ENCODE data around the gene USP49.

USP49 gene

GRCh38 chr6:41872147-41872546, 23.0 kb downstream of the USP49 start:
- ChIA-PET POLR2A (interaction anchor here (0.7 kb wide), 2 partner anchors 15 to 494 kb away, joined by 3 to 7 read pairs; no protein-coding TSS in a partner anchor), CTCF (interaction anchor here (0.6 to 1.1 kb wide), 4 partner anchors 11 to 172 kb away, joined by 3 to 6 read pairs (median 4); partner anchors contain the start of gene TOMM6)
- no peak for TF ChIP-seq ZNF184 (tag by site-specific recombination; IDR thresholded peaks at IDR 0.05)
- no peak for TF ChIP-seq ZSCAN30 (tag by site-specific recombination; IDR thresholded peaks at IDR 0.05)
- TF ChIP-seq YY1 (tag by site-specific recombination; IDR thresholded peaks at IDR 0.05): no peak
- TF ChIP-seq ZNF473 (tag by site-specific recombination; IDR thresholded peaks at IDR 0.05): no peak
- no peak for TF ChIP-seq ZNF146 (tag by site-specific recombination; IDR thresholded peaks at IDR 0.05)
- no peak for TF ChIP-seq ZFP69B (tag by site-specific recombination; IDR thresholded peaks at IDR 0.05)
- TF ChIP-seq ZNF830 (tag by site-specific recombination; IDR thresholded peaks at IDR 0.05; ENCODE audit: low read depth): no peak
- no peak for TF ChIP-seq GLI4 (tag by site-specific recombination; IDR thresholded peaks at IDR 0.05)
- no peak for TF ChIP-seq ZSCAN18 (tag by site-specific recombination; IDR thresholded peaks at IDR 0.05)
- TF ChIP-seq, protein P1, sequence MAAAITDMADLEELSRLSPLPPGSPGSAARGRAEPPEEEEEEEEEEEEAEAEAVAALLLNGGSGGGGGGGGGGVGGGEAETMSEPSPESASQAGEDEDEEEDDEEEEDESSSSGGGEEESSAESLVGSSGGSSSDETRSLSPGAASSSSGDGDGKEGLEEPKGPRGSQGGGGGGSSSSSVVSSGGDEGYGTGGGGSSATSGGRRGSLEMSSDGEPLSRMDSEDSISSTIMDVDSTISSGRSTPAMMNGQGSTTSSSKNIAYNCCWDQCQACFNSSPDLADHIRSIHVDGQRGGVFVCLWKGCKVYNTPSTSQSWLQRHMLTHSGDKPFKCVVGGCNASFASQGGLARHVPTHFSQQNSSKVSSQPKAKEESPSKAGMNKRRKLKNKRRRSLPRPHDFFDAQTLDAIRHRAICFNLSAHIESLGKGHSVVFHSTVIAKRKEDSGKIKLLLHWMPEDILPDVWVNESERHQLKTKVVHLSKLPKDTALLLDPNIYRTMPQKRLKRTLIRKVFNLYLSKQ (tag by site-specific recombination; IDR thresholded peaks at IDR 0.05; ENCODE audit: borderline replicate concordance): no peak
- TF ChIP-seq ZNF221 (tag by site-specific recombination; IDR thresholded peaks at IDR 0.05; ENCODE audit: borderline replicate concordance): no peak
- TF ChIP-seq ZNF677 (tag by site-specific recombination; IDR thresholded peaks at IDR 0.05): no peak
- TF ChIP-seq BCL11B (tag by site-specific recombination; IDR thresholded peaks at IDR 0.05; ENCODE audit: low read depth): no peak
- TF ChIP-seq ZNF837 (tag by site-specific recombination; IDR thresholded peaks at IDR 0.05): no peak
- no peak for TF ChIP-seq ZFP3 (tag by site-specific recombination; IDR thresholded peaks at IDR 0.05; ENCODE audit: low read depth)
- TF ChIP-seq ZNF555 (tag by site-specific recombination; conservative IDR thresholded peaks at IDR 0.05): no peak
- no peak overlapping the region for H3K4me3 ChIP-seq (ENCODE audit: low read depth, low read length)
- no peak overlapping the region for H3K27ac ChIP-seq (ENCODE audit: extremely low read depth, low read depth, low read length)
- H3K9me3 ChIP-seq (ENCODE audit: control insufficient read depth, insufficient read depth, low read depth, low read length): no peaks in the 10 kb centered on the region
- no peaks in the 10 kb centered on the region for H3K4me1 ChIP-seq (ENCODE audit: control insufficient read depth, insufficient read depth, low read length)
- peaks cover 0 to 3% of the 10 kb centered on the region in 2 experiments; a peak in 1 of 3 replicates for H3K36me3 ChIP-seq (ENCODE audit: control insufficient read depth in 2 of 2, insufficient read depth in 1 of 2, low read length in 2 of 2)

GRCh38 chr6:41871691-41872090, 23.5 kb downstream of the USP49 start:
- POLR2A ChIA-PET: no interaction called here
- H3K27ac ChIP-seq (ENCODE audit: extremely low read depth, low read depth, low read length): no peak overlapping the region
- TF ChIP-seq ZNF626 (tag by site-specific recombination; IDR thresholded peaks at IDR 0.05) (no peak), ZNF707 (tag by site-specific recombination; IDR thresholded peaks at IDR 0.05) (no peak), ZNF571 (tag by site-specific recombination; IDR thresholded peaks at IDR 0.05) (no peak), ZNF704 (tag by site-specific recombination; IDR thresholded peaks at IDR 0.05) (no peak), KLF8 (tag by site-specific recombination; IDR thresholded peaks at IDR 0.05) (no peak), ZNF513 (tag by site-specific recombination; IDR thresholded peaks at IDR 0.05) (no peak), ZNF184 (tag by site-specific recombination; IDR thresholded peaks at IDR 0.05) (no peak), ATF2 (tag by site-specific recombination; IDR thresholded peaks at IDR 0.05; ENCODE audit: low read depth) (no peak), SP3 (tag by site-specific recombination; IDR thresholded peaks at IDR 0.05) (no peak), ZFP69B (tag by site-specific recombination; IDR thresholded peaks at IDR 0.05) (no peak), ZFP41 (tag by site-specific recombination; IDR thresholded peaks at IDR 0.05; ENCODE audit: borderline replicate concordance) (no peak)
- TF ChIP-seq, protein P2, sequence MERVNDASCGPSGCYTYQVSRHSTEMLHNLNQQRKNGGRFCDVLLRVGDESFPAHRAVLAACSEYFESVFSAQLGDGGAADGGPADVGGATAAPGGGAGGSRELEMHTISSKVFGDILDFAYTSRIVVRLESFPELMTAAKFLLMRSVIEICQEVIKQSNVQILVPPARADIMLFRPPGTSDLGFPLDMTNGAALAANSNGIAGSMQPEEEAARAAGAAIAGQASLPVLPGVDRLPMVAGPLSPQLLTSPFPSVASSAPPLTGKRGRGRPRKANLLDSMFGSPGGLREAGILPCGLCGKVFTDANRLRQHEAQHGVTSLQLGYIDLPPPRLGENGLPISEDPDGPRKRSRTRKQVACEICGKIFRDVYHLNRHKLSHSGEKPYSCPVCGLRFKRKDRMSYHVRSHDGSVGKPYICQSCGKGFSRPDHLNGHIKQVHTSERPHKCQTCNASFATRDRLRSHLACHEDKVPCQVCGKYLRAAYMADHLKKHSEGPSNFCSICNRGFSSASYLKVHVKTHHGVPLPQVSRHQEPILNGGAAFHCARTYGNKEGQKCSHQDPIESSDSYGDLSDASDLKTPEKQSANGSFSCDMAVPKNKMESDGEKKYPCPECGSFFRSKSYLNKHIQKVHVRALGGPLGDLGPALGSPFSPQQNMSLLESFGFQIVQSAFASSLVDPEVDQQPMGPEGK (tag by site-specific recombination; IDR thresholded peaks at IDR 0.05): no peak

More at GRCh38 chr6:41871691-41872090, 23.5 kb downstream of the USP49 start:
- peaks cover 0 to 3% of the 10 kb centered on the region in 2 experiments; a peak in 1 of 3 replicates for H3K36me3 ChIP-seq (ENCODE audit: control insufficient read depth in 2 of 2, insufficient read depth in 1 of 2, low read length in 2 of 2)
- H3K9me3 ChIP-seq (ENCODE audit: control insufficient read depth, insufficient read depth, low read depth, low read length): no peaks in the 10 kb centered on the region
- CTCF ChIA-PET: interaction anchor here (0.5 to 1.2 kb wide), 6 partner anchors 12 to 350 kb away, joined by 3 to 6 read pairs (median 3); partner anchors contain the start of gene TOMM6
- no peaks in the 10 kb centered on the region for H3K4me1 ChIP-seq (ENCODE audit: control insufficient read depth, insufficient read depth, low read length)
- H3K4me3 ChIP-seq (ENCODE audit: low read depth, low read length): no peak overlapping the region

Measured in HEK293 (cell line).